ENCODE results near the gene ASAP2.
A peak's percentile ranks its signal among the peaks of the same experiment; 100 is the strongest.

The ASAP2 gene

GRCh38 chr2:9244985-9245544, 38.5 kb downstream of the ASAP2 start:
- TF ChIP-seq CTCF (conservative IDR thresholded peaks at IDR 0.05; ENCODE audit: low read length), result no peak
- H3K4me3 ChIP-seq (ENCODE audit: low read length), result no peak overlapping the region
- no peak for DNase-seq (ENCODE audit: low read depth)

GRCh38 chr2:9247177-9247576, 40.6 kb downstream of the ASAP2 start:
- H3K4me3 ChIP-seq (ENCODE audit: low read length), result no peak overlapping the region
- DNase-seq (ENCODE audit: low read depth), result no peak
- TF ChIP-seq CTCF (conservative IDR thresholded peaks at IDR 0.05; ENCODE audit: low read length), result no peak

GRCh38 chr2:9247786-9248185, 41.2 kb downstream of the ASAP2 start:
- TF ChIP-seq CTCF (conservative IDR thresholded peaks at IDR 0.05; ENCODE audit: low read length), result no peak
- H3K4me3 ChIP-seq (ENCODE audit: low read length), result no peak overlapping the region
- DNase-seq (ENCODE audit: low read depth), result no peak

- TF ChIP-seq CTCF (conservative IDR thresholded peaks at IDR 0.05; ENCODE audit: low read length), result no peak
- DNase-seq (ENCODE audit: low read depth), result no peak
- no peak overlapping the region for H3K4me3 ChIP-seq (ENCODE audit: low read length)
These were observed 41.8 kb downstream of the ASAP2 start for GRCh38 chr2:9248363-9248762.

GRCh38 chr2:9249020-9249800, 42.6 kb downstream of the ASAP2 start:
- TF ChIP-seq CTCF (conservative IDR thresholded peaks at IDR 0.05; ENCODE audit: low read length), result 0 out of 2 replicates have a peak, but pooled peaks have one; percentile 12

GRCh38 chr2:9250091-9250490, 43.5 kb downstream of the ASAP2 start:
- no peak overlapping the region for H3K4me3 ChIP-seq (ENCODE audit: low read length)
- DNase-seq (ENCODE audit: low read depth), result peak; percentile 80
- no peak for TF ChIP-seq CTCF (conservative IDR thresholded peaks at IDR 0.05; ENCODE audit: low read length)

More at GRCh38 chr2:9249020-9249800, 42.6 kb downstream of the ASAP2 start:
- no peak overlapping the region for H3K4me3 ChIP-seq (ENCODE audit: low read length)
- peak; percentile 85 for DNase-seq (ENCODE audit: low read depth)

Measured in AG10803 (cell line).